Measurements from ENCODE around the gene UBE2V1. TPM values are rescaled to one million over a fixed set of nuclear protein-coding genes. Genes with fewer than 3 reads are reported as not detected.

UBE2V1 gene
- polyA plus RNA-seq, 6 donors from 2014 or later, result 99.3 to 153 (median 113) TPM

DNA sequence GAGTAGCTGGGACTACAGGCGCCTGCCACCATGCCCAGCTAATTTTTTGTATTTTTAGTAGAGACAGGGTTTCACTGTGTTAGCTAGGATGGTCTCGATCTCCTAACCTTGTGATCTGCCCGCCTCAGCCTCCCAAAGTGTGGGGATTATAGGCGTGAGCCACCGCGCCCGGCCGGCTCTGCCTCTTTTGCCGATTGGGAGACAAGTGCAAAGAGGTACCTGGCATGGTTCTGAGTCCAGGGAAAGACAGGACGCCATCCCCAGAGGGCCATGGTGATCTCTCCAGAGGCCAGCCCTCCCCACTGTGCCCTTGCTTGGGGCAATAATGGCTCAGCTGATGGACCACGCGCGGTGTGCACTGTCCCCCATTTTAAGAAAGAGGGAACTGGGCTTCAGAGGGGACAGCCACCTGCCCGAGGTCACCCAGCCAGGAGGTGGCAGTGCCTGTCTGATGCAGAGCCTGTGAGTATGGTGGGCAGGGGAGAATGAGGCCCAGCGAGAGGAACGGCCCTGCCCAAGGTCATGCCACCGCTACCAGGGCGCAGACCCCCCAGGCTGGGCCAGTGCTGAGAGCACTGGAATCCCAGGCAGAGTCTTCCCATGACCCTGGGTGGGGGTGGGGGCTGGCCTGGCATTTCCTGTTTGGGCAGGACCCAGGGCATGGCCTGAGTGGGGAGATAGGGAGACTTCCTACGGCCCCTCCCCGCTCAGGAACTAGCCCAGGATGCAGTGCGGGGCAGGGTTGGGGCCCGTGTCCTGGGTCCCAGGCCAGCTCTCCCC is 69.2 kb downstream of the UBE2V1 start:
- no peaks in the 10 kb centered on the region for H3K36me3 Mint-ChIP-seq
- H3K27me3 Mint-ChIP-seq, result peaks cover 0 to 8% (median 0%) of the 10 kb centered on the region in 3 donors
- peaks cover 34 to 43% (median 43%) of the 10 kb centered on the region in 3 donors for H3K4me1 Mint-ChIP-seq
- ATAC-seq (ENCODE audit: low read depth in 2 of 2) (no peak), DNase-seq (no peak)
- H3K4me3 Mint-ChIP-seq, result no peak overlapping the region
- peaks cover 0 to 6% (median 0%) of the 10 kb centered on the region in 7 donors for H3K9me3 Mint-ChIP-seq
- peak overlapping the region in 1 of 6 donors; percentile 95 for H3K27ac Mint-ChIP-seq

DNA sequence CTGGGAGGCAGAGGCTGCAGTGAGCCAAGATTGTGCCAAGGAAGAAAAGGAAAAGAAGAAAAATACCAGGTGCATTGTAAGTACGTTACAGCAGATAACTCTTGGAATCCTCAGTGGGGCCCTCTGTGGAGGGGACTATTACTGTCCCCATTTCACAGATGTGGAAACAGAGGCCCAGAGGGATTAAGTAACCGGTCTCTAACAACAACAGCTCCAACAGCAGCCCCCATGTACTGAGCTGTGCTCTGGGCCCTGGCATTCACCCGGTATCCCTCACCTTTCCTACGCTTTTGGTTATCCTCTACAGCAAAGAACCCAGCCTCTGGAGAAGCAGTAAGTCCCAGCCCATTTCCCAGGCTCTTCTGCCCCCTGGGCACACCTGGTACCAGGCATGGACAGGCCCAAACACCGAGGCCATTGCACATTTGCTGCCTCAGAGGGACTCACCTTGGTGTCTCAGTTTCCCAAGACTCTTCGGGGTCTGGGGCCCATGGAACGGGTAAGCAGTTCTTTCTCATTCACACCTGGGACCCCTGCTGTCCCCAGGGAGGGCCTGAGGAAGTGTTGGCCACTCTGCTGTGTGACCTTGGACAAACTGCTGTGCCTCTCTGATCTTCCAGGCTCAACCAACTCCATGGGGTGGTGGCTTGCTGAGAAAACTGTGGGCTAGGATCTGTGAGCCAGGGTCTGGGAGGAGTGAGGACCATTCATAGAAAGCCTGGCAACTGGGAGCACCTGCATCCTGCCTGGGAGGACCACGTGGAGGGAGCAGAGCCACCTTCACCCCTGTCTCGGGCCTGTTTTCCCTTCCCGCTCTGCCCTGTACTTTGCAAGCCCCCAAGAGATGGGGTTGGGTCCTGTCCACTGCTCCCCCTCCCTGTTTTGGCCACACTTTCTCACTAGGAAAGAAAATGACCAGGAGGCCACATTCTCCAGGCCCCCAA is 70.3 kb downstream of the UBE2V1 start:
- Mint-ChIP-seq H3K27me3 (peaks cover 0 to 8% (median 0%) of the 10 kb centered on the region in 3 donors), H3K36me3 (no peaks in the 10 kb centered on the region), H3K27ac (peak overlapping the region; percentile 84 to 100 (median 96)), H3K9me3 (peaks cover 0 to 6% (median 0%) of the 10 kb centered on the region in 7 donors), H3K4me1 (peaks cover 30 to 36% (median 34%) of the 10 kb centered on the region in 3 donors), H3K4me3 (peak overlapping the region in 1 of 8 donors; percentile 42)
- no peak for ATAC-seq (ENCODE audit: low read depth in 2 of 2)
- no peak for DNase-seq

DNA sequence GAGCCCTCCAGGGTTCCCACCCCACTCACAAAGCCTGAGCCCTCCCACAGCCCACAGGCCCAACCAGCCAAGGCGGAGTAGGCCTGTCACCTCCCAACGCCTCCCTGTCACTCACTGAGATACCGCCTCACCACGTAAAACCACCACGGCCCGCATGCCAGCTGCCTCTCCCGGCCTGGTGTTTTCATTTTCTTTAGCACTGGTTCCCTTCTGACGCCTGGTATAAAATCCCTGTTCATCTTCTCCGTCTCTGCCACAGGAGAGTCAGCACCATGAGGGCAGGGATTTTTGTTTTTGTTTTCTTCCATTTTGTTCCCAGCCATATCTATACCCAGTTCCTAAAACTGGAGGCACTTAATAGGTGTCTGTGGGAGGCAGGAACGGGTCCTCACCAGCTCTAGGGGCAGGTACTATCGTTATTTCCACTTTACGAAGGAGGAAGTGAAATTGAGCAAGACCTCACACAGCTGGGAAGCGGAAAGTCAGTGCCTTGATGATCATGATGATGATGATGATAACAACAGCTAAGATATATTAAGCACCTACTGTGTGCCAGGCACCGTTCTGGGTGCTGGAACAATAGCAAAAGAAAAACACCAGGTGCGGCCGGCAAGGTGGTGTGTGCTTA is 71.6 kb downstream of the UBE2V1 start:
- peaks cover 0 to 6% (median 0%) of the 10 kb centered on the region in 7 donors for H3K9me3 Mint-ChIP-seq
- no peaks in the 10 kb centered on the region for H3K36me3 Mint-ChIP-seq
- H3K27ac Mint-ChIP-seq, result peak overlapping the region; percentile 93 to 100 (median 96)
- H3K4me1 Mint-ChIP-seq, result peaks cover 21 to 30% (median 24%) of the 10 kb centered on the region in 3 donors
- H3K27me3 Mint-ChIP-seq, result peaks cover 0 to 8% (median 0%) of the 10 kb centered on the region in 3 donors
- peak; percentile 95 for ATAC-seq (ENCODE audit: low read depth in 2 of 2)
- DNase-seq, result peak; percentile 70
- H3K4me3 Mint-ChIP-seq, result peak overlapping the region; percentile 10 to 93 (median 86)

DNA sequence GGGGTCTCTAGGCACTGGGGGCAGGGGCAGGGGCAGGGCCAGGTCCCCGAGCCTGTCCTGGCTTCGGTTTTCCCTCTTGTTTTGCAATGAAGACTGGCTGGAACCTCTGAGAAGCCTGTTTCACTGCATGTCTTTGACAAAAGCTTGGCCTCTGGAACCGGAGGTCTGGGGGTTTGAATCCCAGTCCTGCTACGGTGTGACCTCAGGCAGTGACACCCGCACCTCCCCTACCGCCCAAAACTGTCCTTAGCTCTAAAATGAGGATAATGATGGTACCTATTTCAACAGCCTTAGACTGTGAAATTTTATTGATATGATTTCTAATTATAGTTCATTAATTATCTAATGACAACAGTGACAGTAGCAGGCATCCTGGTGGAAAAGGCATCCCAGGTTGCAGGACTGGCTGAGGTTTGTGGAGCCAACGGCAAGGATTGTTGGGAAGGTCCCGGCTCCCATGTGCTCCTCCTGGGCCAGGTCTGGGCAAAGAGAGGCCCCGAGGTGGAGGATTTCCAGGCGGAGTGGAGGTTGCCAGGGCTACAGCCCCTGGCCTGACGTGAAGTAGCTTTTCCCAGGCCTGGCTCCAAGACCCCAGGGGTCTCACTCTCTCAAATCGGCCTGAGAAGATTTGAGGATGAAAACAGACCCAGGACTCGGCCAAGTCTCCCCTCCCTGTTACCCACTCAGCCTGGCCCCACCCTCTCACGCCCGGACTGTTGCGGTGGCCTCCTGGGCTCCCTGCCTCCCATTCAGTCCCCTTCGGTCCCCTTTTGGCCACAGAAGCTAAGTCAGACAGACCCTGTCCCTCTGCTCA is 72.3 kb downstream of the UBE2V1 start:
- DNase-seq, result no peak
- Mint-ChIP-seq H3K27ac (peak overlapping the region; percentile 93 to 100 (median 96)), H3K9me3 (no peaks in the 10 kb centered on the region), H3K27me3 (peaks cover 0 to under 1% (median 0%) of the 10 kb centered on the region in 3 donors), H3K36me3 (no peaks in the 10 kb centered on the region), H3K4me3 (peak overlapping the region in 7 of 8 donors; percentile 73 to 93 (median 87)), H3K4me1 (peaks cover 21 to 30% (median 24%) of the 10 kb centered on the region in 3 donors)
- no peak for ATAC-seq (ENCODE audit: low read depth in 2 of 2)

DNA sequence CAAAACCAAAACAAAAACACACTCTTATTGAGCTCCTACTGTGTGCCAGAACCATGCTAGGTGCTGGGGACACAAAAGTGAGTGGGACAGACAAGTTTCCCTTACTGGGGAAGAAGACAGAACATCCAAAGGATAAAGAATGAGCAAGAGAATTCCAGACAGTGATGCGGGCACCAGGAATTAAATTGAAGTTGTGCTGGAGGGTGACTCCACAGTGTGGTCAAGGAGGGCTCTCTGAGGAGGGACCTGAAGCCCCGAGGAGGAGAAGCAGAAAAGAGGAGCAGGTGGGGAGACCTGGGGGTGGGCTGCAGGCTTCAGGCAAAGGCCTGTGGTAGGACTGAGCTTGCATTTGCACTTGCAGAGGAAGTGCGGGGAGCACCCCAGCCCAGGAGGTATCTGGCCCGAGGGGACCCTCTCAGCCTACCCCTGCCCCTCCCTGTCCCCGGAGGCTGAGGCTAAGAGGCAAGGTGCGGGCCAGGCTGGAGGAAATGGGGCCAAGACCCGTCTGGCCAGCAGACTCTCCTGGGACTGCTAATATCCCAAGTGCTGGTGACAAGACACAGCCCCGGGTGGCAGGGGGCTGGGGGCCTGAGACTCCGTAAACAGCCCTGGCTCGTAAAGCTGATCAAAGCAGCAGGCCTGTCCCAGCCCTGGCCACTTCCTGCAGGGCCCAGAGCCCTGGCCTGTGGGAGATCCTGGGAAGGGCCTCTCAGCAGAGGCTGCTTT is 73.1 kb downstream of the UBE2V1 start:
- H3K9me3 Mint-ChIP-seq, result no peaks in the 10 kb centered on the region

DNA sequence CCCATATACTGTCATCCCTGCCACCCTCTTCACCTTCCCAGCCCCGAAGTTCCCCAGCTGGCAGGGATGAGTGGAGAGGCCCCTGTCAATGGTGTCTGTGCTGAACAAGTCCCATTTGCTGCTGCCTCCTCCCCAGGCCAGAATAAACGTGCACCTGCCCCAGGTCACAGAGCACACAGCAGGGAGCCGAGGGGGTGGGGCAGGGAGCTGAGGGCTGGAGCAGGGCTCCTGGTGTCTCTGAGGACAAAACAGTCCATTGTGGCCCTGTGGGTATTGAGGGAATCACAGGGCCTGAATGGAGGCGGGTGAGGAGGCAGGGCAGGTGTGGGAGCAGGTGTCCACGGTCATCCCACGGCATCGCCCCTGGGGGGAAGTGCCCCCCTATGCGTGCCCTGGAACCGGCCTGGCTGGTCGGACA is 74.4 kb downstream of the UBE2V1 start:
- Mint-ChIP-seq H3K4me3 (no peak overlapping the region), H3K36me3 (no peaks in the 10 kb centered on the region), H3K27me3 (peaks cover 0 to 4% (median 0%) of the 10 kb centered on the region in 3 donors), H3K9me3 (no peaks in the 10 kb centered on the region), H3K4me1 (peaks cover 21 to 30% (median 24%) of the 10 kb centered on the region in 3 donors), H3K27ac (no peak overlapping the region)
- no peak for DNase-seq
- no peak for ATAC-seq (ENCODE audit: low read depth in 2 of 2)

More for the DNA sequence above, 73.1 kb downstream of the UBE2V1 start:
- no peak for ATAC-seq (ENCODE audit: low read depth in 2 of 2)
- Mint-ChIP-seq H3K36me3 (no peaks in the 10 kb centered on the region), H3K4me3 (peak overlapping the region in 6 of 8 donors; percentile 27 to 75 (median 48)), H3K27ac (peak overlapping the region in 4 of 6 donors; percentile 51 to 92 (median 80)), H3K27me3 (no peaks in the 10 kb centered on the region), H3K4me1 (peaks cover 21 to 30% (median 24%) of the 10 kb centered on the region in 3 donors)
- DNase-seq, result no peak

DNA sequence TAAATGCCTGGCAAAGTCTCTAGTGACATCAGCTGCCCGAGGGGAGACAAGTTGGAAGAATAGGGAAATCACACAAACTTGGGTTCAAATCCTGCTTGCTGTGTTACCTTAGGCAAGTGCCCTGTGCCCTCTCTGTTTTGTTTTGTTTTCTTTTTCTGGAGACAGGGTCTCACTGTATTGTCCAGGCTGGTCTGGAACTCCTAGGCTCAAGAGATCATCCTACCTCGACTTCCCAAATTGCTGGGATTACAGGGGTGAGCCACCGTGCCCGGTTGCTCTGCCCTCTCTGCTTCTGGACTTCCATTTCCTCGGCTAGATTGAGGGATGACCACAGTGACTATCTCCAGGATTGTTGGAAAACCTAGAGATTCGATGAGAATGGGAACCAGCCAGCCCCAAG is 74.8 kb downstream of the UBE2V1 start:
- DNase-seq, result no peak
- Mint-ChIP-seq H3K36me3 (no peaks in the 10 kb centered on the region), H3K27me3 (peaks cover 0 to 4% (median 0%) of the 10 kb centered on the region in 3 donors), H3K27ac (peak overlapping the region in 1 of 6 donors; percentile 52), H3K4me1 (peaks cover 21 to 28% (median 24%) of the 10 kb centered on the region in 3 donors), H3K4me3 (no peak overlapping the region), H3K9me3 (no peaks in the 10 kb centered on the region)
- no peak for ATAC-seq (ENCODE audit: low read depth in 2 of 2)

DNA sequence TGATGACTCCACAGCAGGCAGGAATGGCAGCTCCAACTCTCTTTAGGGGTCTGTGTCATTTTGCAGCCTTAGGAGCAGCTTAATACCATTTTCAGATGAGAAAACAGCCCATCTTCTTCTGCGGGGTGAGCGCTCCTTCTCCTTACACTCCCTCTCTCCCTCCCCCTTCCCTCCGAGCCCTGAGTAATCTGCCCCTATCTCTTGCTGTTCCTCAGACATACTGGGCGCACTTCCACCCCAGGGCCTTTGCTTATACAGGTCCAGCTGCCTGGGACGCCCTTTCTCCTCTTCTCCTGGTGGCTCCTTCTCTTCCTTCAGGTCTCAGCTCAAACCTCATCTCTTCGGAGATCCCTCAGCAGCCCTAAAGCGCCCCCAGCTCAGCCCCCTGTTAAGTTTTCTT is 75.4 kb downstream of the UBE2V1 start:
- H3K27me3 Mint-ChIP-seq, result peaks cover 0 to 4% (median 0%) of the 10 kb centered on the region in 3 donors
- DNase-seq (no peak), ATAC-seq (ENCODE audit: low read depth in 2 of 2) (no peak)
- peak overlapping the region in 1 of 8 donors; percentile 73 for H3K4me3 Mint-ChIP-seq
- H3K36me3 Mint-ChIP-seq, result no peaks in the 10 kb centered on the region
- no peaks in the 10 kb centered on the region for H3K9me3 Mint-ChIP-seq
- peaks cover 17 to 24% (median 24%) of the 10 kb centered on the region in 3 donors for H3K4me1 Mint-ChIP-seq
- peak overlapping the region in 1 of 6 donors; percentile 91 for H3K27ac Mint-ChIP-seq

DNA sequence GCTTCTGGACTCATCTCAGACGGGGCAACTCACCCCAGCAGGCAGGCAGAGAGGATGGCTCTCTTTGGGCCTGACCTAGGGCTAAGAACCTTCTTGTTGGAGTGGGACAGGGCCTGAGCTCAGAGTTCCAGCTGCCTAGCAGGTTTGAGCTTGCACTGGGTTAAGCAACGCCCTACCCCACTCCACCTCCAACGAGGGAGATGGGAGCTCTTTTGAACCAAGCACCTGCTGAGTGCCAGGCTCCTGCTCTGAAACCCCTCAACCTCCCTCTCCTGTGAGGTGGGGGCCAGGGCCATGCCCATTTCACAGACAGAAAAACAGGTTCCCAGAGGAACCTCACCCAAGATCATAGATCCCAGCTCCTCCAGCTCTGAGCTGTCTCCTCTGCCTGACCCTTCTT is 75.8 kb downstream of the UBE2V1 start:
- Mint-ChIP-seq H3K27me3 (peaks cover 0 to 4% (median 0%) of the 10 kb centered on the region in 3 donors), H3K4me1 (peaks cover 17 to 24% (median 20%) of the 10 kb centered on the region in 3 donors), H3K27ac (no peak overlapping the region), H3K9me3 (no peaks in the 10 kb centered on the region), H3K4me3 (no peak overlapping the region), H3K36me3 (no peaks in the 10 kb centered on the region)
- DNase-seq, result no peak
- no peak for ATAC-seq (ENCODE audit: low read depth in 2 of 2)

DNA sequence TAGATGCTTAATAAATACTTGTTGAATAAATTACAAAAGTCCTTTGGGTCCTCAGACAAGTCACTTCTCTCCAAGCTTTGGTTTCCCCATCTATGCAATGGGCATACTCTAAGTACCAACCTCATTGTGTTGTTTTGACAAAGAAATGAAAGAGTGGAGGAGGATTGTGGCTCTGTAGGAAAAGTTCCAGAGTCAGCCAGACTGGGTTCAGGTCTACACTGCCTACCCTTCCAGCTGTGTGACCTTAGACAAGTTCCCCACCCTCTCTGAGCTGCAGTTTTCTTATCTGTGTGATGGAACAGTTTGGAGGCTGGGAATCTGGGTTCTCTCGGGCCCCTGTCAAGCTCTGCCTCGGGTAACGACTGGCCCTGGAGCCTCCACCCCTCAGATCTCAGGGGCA is 76.2 kb downstream of the UBE2V1 start:
- ATAC-seq (ENCODE audit: low read depth in 2 of 2) (no peak), DNase-seq (no peak)
- no peak overlapping the region for H3K4me3 Mint-ChIP-seq
- H3K9me3 Mint-ChIP-seq, result no peaks in the 10 kb centered on the region
- no peak overlapping the region for H3K27ac Mint-ChIP-seq
- H3K27me3 Mint-ChIP-seq, result peaks cover 0 to 4% (median 2%) of the 10 kb centered on the region in 3 donors
- peaks cover 16 to 22% (median 17%) of the 10 kb centered on the region in 3 donors for H3K4me1 Mint-ChIP-seq
- H3K36me3 Mint-ChIP-seq, result no peaks in the 10 kb centered on the region

DNA sequence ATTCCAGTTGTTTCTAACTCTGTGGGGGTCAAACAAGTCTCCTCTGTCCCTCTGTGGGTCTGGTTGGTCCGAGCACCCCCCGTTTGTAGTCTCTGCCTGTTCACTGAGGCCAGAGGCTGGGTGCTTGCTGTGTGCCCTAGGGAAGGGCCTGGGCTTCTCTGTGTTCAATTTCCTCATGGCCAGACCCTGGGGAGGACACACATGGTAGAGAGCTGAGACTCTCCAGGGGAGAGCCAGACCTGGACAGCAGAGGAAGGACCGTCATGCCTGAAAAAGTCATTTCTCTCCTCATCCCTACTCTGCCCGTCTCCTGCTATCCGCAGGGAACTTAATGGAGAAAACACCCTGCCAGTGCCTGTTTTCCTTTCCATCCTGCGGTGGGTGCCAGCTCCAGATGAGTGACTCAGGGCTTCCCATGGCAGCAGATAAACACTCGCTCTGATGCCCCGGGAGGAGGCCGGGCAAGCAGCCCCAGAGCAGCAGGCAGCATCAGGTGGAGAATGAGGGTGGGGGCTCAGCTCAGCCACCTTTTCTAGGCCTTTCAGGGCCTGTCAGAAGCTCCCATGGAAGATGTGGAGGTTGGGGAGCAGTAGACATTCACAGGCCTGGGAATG is 78.3 kb downstream of the UBE2V1 start:
- Mint-ChIP-seq H3K36me3 (no peaks in the 10 kb centered on the region), H3K4me3 (no peak overlapping the region)

More for the DNA sequence above, 78.3 kb downstream of the UBE2V1 start:
- ATAC-seq (ENCODE audit: low read depth in 2 of 2), result no peak
- Mint-ChIP-seq H3K9me3 (no peaks in the 10 kb centered on the region), H3K27ac (peak overlapping the region in 1 of 6 donors; percentile 69), H3K4me1 (peaks cover 3 to 9% (median 7%) of the 10 kb centered on the region in 3 donors), H3K27me3 (peaks cover 0 to 6% (median 4%) of the 10 kb centered on the region in 3 donors)
- DNase-seq, result no peak

Measured in naive B cell (primary cell).